NK-92 (cell line): ENCODE results near the gene BEAN1.

Experiments
- DNase-seq: peaks from one replicate; lab custom pipeline; 2025; ENCODE audit not compliant: unreplicated experiment; lab: John Stamatoyannopoulos, UW

BEAN1 gene

GRCh38 chr16:66418165-66418962 is 8.7 kb upstream of the BEAN1 start:
- no peak for DNase-seq

GRCh38 chr16:66419527-66419926 is 7.6 kb upstream of the BEAN1 start:
- no peak for DNase-seq

GRCh38 chr16:66420396-66420795 is 6.7 kb upstream of the BEAN1 start:
- no peak for DNase-seq

- no peak for DNase-seq
These were observed 5.2 kb upstream of the BEAN1 start for GRCh38 chr16:66421891-66422290.

- DNase-seq = no peak
These were observed 4.7 kb upstream of the BEAN1 start for GRCh38 chr16:66422366-66422765.

GRCh38 chr16:66423177-66423576 is 3.9 kb upstream of the BEAN1 start:
- no peak for DNase-seq

- DNase-seq = no peak
These were observed 1.4 kb upstream of the BEAN1 start for GRCh38 chr16:66425651-66426050.

GRCh38 chr16:66426112-66427035 is 721 bp upstream of the BEAN1 start:
- DNase-seq = no peak

- DNase-seq = no peak
These were observed 981 bp downstream of the BEAN1 start for GRCh38 chr16:66427871-66428681.

GRCh38 chr16:66428682-66429251 is 1.7 kb downstream of the BEAN1 start:
- DNase-seq = no peak

- DNase-seq = no peak
These were observed 2.3 kb downstream of the BEAN1 start for GRCh38 chr16:66429290-66429962.

- DNase-seq = no peak
These were observed 3.1 kb downstream of the BEAN1 start for GRCh38 chr16:66430214-66430613.

- no peak for DNase-seq
These were observed 4.7 kb downstream of the BEAN1 start for GRCh38 chr16:66431760-66432159.

- no peak for DNase-seq
These were observed 5.3 kb downstream of the BEAN1 start for GRCh38 chr16:66432429-66432828.

GRCh38 chr16:66434619-66435430 is 7.7 kb downstream of the BEAN1 start:
- DNase-seq = no peak

- DNase-seq = no peak
These were observed 8.8 kb downstream of the BEAN1 start for GRCh38 chr16:66435896-66436295.

GRCh38 chr16:66437391-66437945 is 10.4 kb downstream of the BEAN1 start:
- no peak for DNase-seq

- no peak for DNase-seq
These were observed 11.4 kb downstream of the BEAN1 start for GRCh38 chr16:66438536-66438935.

GRCh38 chr16:66439051-66439730 is 12.1 kb downstream of the BEAN1 start:
- DNase-seq = no peak
